WERI-Rb-1 (cell line): ENCODE measurements around the gene MAPK13.
A peak's percentile ranks its signal among the peaks of the same experiment; 100 is the strongest.

Source experiments
- DNase-seq: peaks from one replicate; pipeline ENCODE4 v3.0.0-alpha.2; 2020
- H3K27ac ChIP-seq: fragments of 250-450 bp; sonication (Bioruptor Pico); 2 replicates; pipeline ENCODE4 v1.5.1; 2020; ENCODE audit warnings: mild to moderate bottlenecking, moderate library complexity
- H3K27me3 ChIP-seq: fragments of 250-450 bp; sonication (Bioruptor Pico); 2 replicates; pipeline ENCODE4 v1.5.1; 2021; ENCODE audit warnings: mild to moderate bottlenecking, low read depth, moderate library complexity; ENCODE audit not compliant: insufficient read depth, severe bottlenecking
- H3K36me3 ChIP-seq: fragments of 250-450 bp; sonication (Bioruptor Pico); 2 replicates; pipeline ENCODE4 v1.5.1; 2020; ENCODE audit warnings: mild to moderate bottlenecking, moderate library complexity
- H3K4me3 ChIP-seq: 2 replicates; pipeline ENCODE4 v1.5.1; 2011; ENCODE audit warnings: low read depth, mild to moderate bottlenecking, control low read depth, low read length
- H3K9me3 ChIP-seq: fragments of 250-450 bp; sonication (Bioruptor Pico); 2 replicates; pipeline ENCODE4 v1.5.1; 2021; ENCODE audit warnings: mild to moderate bottlenecking, moderate library complexity; ENCODE audit not compliant: severe bottlenecking
- CTCF ChIP-seq: IDR thresholded peaks from 2 replicates; pipeline ENCODE4 v1.5.1; 2011; ENCODE audit warnings: low read depth, mild to moderate bottlenecking, control low read depth, inconsistent platforms, low read length

MAPK13 gene

GRCh38 chr6:36132246-36132895 lies 2.1 kb downstream of the MAPK13 start:
- no peaks in the 10 kb centered on the region for H3K9me3 ChIP-seq
- TF ChIP-seq CTCF = no peak
- no peaks in the 10 kb centered on the region for H3K36me3 ChIP-seq
- no peak overlapping the region for H3K4me3 ChIP-seq
- DNase-seq = peak; percentile 18
- H3K27me3 ChIP-seq = no peaks in the 10 kb centered on the region
- H3K27ac ChIP-seq = peak overlapping the region; percentile 35

GRCh38 chr6:36133148-36133547 lies 2.8 kb downstream of the MAPK13 start:
- no peak for DNase-seq
- Histone ChIP-seq H3K9me3 (no peaks in the 10 kb centered on the region), H3K27ac (peak overlapping the region; percentile 5; the same call in 1 of the 2 replicates), H3K27me3 (no peaks in the 10 kb centered on the region), H3K4me3 (no peak overlapping the region), H3K36me3 (no peaks in the 10 kb centered on the region)
- TF ChIP-seq CTCF = no peak

GRCh38 chr6:36133912-36134311 lies 3.6 kb downstream of the MAPK13 start:
- TF ChIP-seq CTCF = no peak
- H3K36me3 ChIP-seq = no peaks in the 10 kb centered on the region
- no peak for DNase-seq
- no peaks in the 10 kb centered on the region for H3K27me3 ChIP-seq
- H3K27ac ChIP-seq = no peak overlapping the region
- H3K4me3 ChIP-seq = no peak overlapping the region
- H3K9me3 ChIP-seq = no peaks in the 10 kb centered on the region

- DNase-seq = no peak
- Histone ChIP-seq H3K4me3 (no peak overlapping the region), H3K27me3 (no peaks in the 10 kb centered on the region), H3K27ac (no peak overlapping the region), H3K9me3 (no peaks in the 10 kb centered on the region), H3K36me3 (no peaks in the 10 kb centered on the region)
- no peak for TF ChIP-seq CTCF
Observed at GRCh38 chr6:36135053-36135731, 4.9 kb downstream of the MAPK13 start.

- no peak for TF ChIP-seq CTCF
- H3K4me3 ChIP-seq = no peak overlapping the region
Observed at GRCh38 chr6:36136034-36136433, 5.7 kb downstream of the MAPK13 start.

GRCh38 chr6:36136551-36136950 lies 6.2 kb downstream of the MAPK13 start:
- Histone ChIP-seq H3K36me3 (no peaks in the 10 kb centered on the region), H3K9me3 (no peaks in the 10 kb centered on the region), H3K4me3 (no peak overlapping the region), H3K27ac (peak overlapping the region; percentile 26), H3K27me3 (no peaks in the 10 kb centered on the region)
- TF ChIP-seq CTCF = no peak
- DNase-seq = peak; percentile 85

More at GRCh38 chr6:36136034-36136433, 5.7 kb downstream of the MAPK13 start:
- H3K36me3 ChIP-seq = no peaks in the 10 kb centered on the region
- no peaks in the 10 kb centered on the region for H3K9me3 ChIP-seq
- no peak for DNase-seq
- peak overlapping the region; percentile 26 for H3K27ac ChIP-seq
- no peaks in the 10 kb centered on the region for H3K27me3 ChIP-seq
